Measurements from ENCODE around the gene TLCD4.

GRCh38 chr1:95080879-95081278, 36.3 kb upstream of the TLCD4 start:
- TF ChIP-seq CTCF (IDR thresholded peaks at IDR 0.05) = no peak
- TF ChIP-seq EZH2phosphoT487 (IDR thresholded peaks at IDR 0.05) = no peak
- TF ChIP-seq EZH2 (IDR thresholded peaks at IDR 0.05) = no peak
